LNCaP clone FGC (cell line): ENCODE results near the gene RYK.
"Not testable (repeated sequence)": the region's sequence is repeated elsewhere in the genome, so short reads cannot be mapped to it uniquely, and the experiment has no call there.

ENCODE experiments used
- DNase-seq: peaks from one replicate; pipeline ENCODE4 v3.0.0-alpha.2; 2011; ENCODE audit warnings: low read depth
- H3K4me3 ChIP-seq: 2 replicates; pipeline ENCODE4 v1.5.1; 2011; ENCODE audit warnings: mild to moderate bottlenecking, low read depth, low read length, control low read depth
- CTCF ChIP-seq: IDR thresholded peaks from 2 replicates; pipeline ENCODE4 v1.5.1; 2012; ENCODE audit warnings: mild to moderate bottlenecking; ENCODE audit not compliant: control insufficient read depth, insufficient read depth; ENCODE audit errors: extremely low read depth

RYK gene

DNA sequence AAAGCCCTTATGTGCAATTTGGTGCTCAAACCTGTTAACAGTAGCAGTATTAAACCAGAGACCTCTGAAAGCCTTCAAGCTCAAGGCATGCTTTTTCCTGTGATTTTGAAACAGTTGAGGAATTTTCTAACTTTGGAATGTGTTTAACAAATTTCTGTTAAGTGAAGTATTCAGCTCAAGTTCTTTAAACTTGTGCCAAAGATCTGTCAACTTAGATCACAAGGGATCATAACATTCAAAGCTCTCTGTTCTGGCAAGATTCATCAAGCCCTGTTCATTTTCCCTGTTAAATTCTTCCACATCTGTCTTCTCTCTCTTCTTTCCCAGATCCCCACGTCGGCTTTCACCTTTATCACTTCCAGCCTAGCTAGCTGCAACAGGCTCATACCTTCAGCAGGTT lies 28.8 kb upstream of the RYK start:
- no peak for TF ChIP-seq CTCF
- no peak for DNase-seq
- H3K4me3 ChIP-seq: no peak overlapping the region

GRCh38 chr3:134277066-134277660 lies 26.5 kb upstream of the RYK start:
- DNase-seq: no peak
- no peak for TF ChIP-seq CTCF
- H3K4me3 ChIP-seq: no peak overlapping the region

GRCh38 chr3:134276086-134276485 lies 25.4 kb upstream of the RYK start:
- H3K4me3 ChIP-seq: no peak overlapping the region
- TF ChIP-seq CTCF: no peak
- DNase-seq: no peak

DNA sequence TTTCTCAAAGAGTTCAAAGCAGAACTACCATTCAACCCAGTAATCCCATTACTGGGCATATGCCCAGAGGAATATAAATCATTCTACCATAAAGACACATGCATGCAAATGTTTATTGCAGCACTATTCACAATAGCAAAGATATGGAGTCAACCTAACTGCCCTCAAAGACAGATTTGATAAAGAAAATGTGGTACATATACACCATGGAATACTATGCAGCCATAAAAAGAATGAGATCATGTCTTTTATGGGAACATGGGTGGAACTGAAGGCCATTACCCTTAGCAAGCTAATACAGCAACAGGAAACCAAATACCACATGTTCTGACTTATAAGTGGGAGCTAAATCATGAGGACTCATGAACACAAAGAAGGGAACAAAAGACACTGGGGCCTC lies 24.5 kb upstream of the RYK start:
- H3K4me3 ChIP-seq, DNase-seq: not testable (repeated sequence)

GRCh38 chr3:134274571-134274970 lies 23.9 kb upstream of the RYK start:
- H3K4me3 ChIP-seq: no peak overlapping the region
- no peak for TF ChIP-seq CTCF
- DNase-seq: no peak

- TF ChIP-seq CTCF: no peak
- DNase-seq: no peak
- H3K4me3 ChIP-seq: no peak overlapping the region
These were observed 17.3 kb upstream of the RYK start for GRCh38 chr3:134267996-134268395.

- H3K4me3 ChIP-seq: no peak overlapping the region
- TF ChIP-seq CTCF: no peak
- DNase-seq: no peak
These were observed 10.3 kb upstream of the RYK start for GRCh38 chr3:134260987-134261386.
